ENCODE data around the gene EIF2S2.

GRCh38 chr20:34090645-34091044 lies 21.4 kb downstream of the EIF2S2 start:
- TF ChIP-seq POLR2A (IDR thresholded peaks at IDR 0.05; ENCODE audit: low read length): no peak
- no peak for TF ChIP-seq GATA1 (IDR thresholded peaks at IDR 0.05; ENCODE audit: low read depth, low read length)

Data from erythroblast (primary cell).